ENCODE results near the gene IPMK. TPM values are rescaled to one million over a fixed set of nuclear protein-coding genes. Genes with fewer than 3 reads are reported as not detected.

Gene IPMK
- total and polyA plus RNA-seq, 2 of the 8 experiments (the other 6 are each of a cell fraction or from before 2014, with no cell fraction given) = 1.3 to 7.8 TPM

GRCh38 chr10:58178811-58179210 is 88.9 kb downstream of the IPMK start:
- FAIRE-seq (no peak), DNase-seq (ENCODE audit: low read depth in 1 of 2, low spot score in 2 of 2) (no peak)
- ChIA-PET POLR2A (ENCODE audit: partially characterized antibody) (no interaction called here), CTCF (ENCODE audit: partially characterized antibody) (interaction anchor here (0.9 to 6.9 kb wide), 14 partner anchors 10 to 271 kb away, joined by 3 to 105 read pairs (median 4); partner anchors contain the start of gene CISD1)
- Histone ChIP-seq H2BK15ac (ENCODE audit: low read length) (no peak overlapping the region), H3K36me3 (ENCODE audit: control insufficient read depth in 2 of 4, insufficient read depth in 4 of 4, low read length in 3 of 4) (no peaks in the 10 kb centered on the region), H2BK12ac (ENCODE audit: low read depth, low read length) (no peak overlapping the region), H3K4ac (replicated peaks; ENCODE audit: insufficient read length, low read depth, low read length) (no peak overlapping the region), H3K23me2 (ENCODE audit: low read depth, low read length) (no peaks in the 10 kb centered on the region), H3K27me3 (replicated peaks in 1 of 4; ENCODE audit: control insufficient read depth in 3 of 4, extremely low read depth in 1 of 4, insufficient read depth in 3 of 4, low read length in 3 of 4) (no peaks in the 10 kb centered on the region), H3K4me2 (ENCODE audit: insufficient read depth in 1 of 2, low read depth in 2 of 2, low read length in 2 of 2) (no peak overlapping the region), H2BK20ac (ENCODE audit: low read length) (no peak overlapping the region), H2BK5ac (ENCODE audit: low read depth, low read length) (no peak overlapping the region), H3K4me1 (replicated peaks in 1 of 4; ENCODE audit: control insufficient read depth in 3 of 4, insufficient read depth in 4 of 4, low read length in 3 of 4) (no peaks in the 10 kb centered on the region), H3K79me2 (ENCODE audit: control insufficient read depth in 1 of 2, insufficient read depth in 2 of 2, low read length in 2 of 2) (no peaks in the 10 kb centered on the region), H4K91ac (replicated peaks; ENCODE audit: insufficient read length, low read length) (no peak overlapping the region), H2AK5ac (ENCODE audit: low read depth, low read length) (no peak overlapping the region), H3K9me3 (ENCODE audit: insufficient read depth in 2 of 2, low read depth in 1 of 2, low read length in 1 of 2) (no peaks in the 10 kb centered on the region), H3K14ac (ENCODE audit: insufficient read length) (no peak overlapping the region), H3K27ac (ENCODE audit: low read depth, low read length) (no peak overlapping the region), H2BK120ac (replicated peaks; ENCODE audit: low read depth, low read length) (no peak overlapping the region), H3K23ac (ENCODE audit: insufficient read length) (no peak overlapping the region), H3K9ac (replicated peaks in 1 of 4; ENCODE audit: extremely low read depth in 1 of 4, low read depth in 3 of 4, low read length in 3 of 4) (no peak overlapping the region), H2AFZ (ENCODE audit: low read length) (no peak overlapping the region), H4K20me1 (replicated peaks in 1 of 2; ENCODE audit: control insufficient read depth in 1 of 2, insufficient read depth in 2 of 2, low read length in 2 of 2) (no peaks in the 10 kb centered on the region), H3K4me3 (ENCODE audit: extremely low read depth in 1 of 4, insufficient read depth in 2 of 4, low read depth in 3 of 4, low read length in 4 of 4) (no peak overlapping the region), H3K79me1 (ENCODE audit: low read depth, low read length) (no peaks in the 10 kb centered on the region), H4K8ac (ENCODE audit: extremely low read depth, insufficient read depth, low read length) (no peak overlapping the region), H3K18ac (ENCODE audit: extremely low read depth, low read length) (no peak overlapping the region), H4K5ac (ENCODE audit: insufficient read length, low read depth, low read length) (no peak overlapping the region), H3K56ac (replicated peaks; ENCODE audit: insufficient read length, low read depth, low read length) (no peak overlapping the region)
- WGBS, 2 experiments (ENCODE audit: extremely low coverage in 1 of 2, insufficient coverage in 1 of 2, insufficient read length in 1 of 2, insufficient replicate concordance in 2 of 2, low coverage in 1 of 2, low lambda C conversion rate in 2 of 2, missing lambda C conversion rate in 1 of 2) = 92% methylated on average over 1 of the region's 1 CpG; no CpG with 5 or more reads in 1 of the 2 experiments
- TF ChIP-seq RAD21 (IDR thresholded peaks at IDR 0.05 in 1 of 2, conservative IDR thresholded peaks at IDR 0.05 in 1 of 2; ENCODE audit: low read depth in 2 of 2, low read length in 2 of 2) (no peak), CHD2 (IDR thresholded peaks at IDR 0.05; ENCODE audit: low read length) (no peak), NRF1 (IDR thresholded peaks at IDR 0.05; ENCODE audit: low read depth, low read length) (no peak), ATF2 (IDR thresholded peaks at IDR 0.05; ENCODE audit: low read length) (no peak)

Data from H1 (cell line).